Chondrocyte (in vitro differentiated cells): ENCODE results near the gene ANKMY1. TPM values are rescaled to one million over a fixed set of nuclear protein-coding genes. Genes with fewer than 3 reads are reported as not detected.

Source experiments
- DNase-seq: peaks from one replicate; pipeline ENCODE4 v3.0.0; 2021; ENCODE audit warnings: mixed read lengths, low spot score
- H3K27ac Mint-ChIP-seq: one replicate; pipeline ENCODE4 v1.8.0; 2021; ENCODE audit warnings: mild to moderate bottlenecking, moderate library complexity, mixed read lengths; ENCODE audit not compliant: unreplicated experiment
- H3K27me3 Mint-ChIP-seq: 2 replicates; pipeline ENCODE4 v1.8.0; 2021; ENCODE audit warnings: low read depth, mixed read lengths
- H3K36me3 Mint-ChIP-seq: 2 replicates; pipeline ENCODE4 v1.8.0; 2021; ENCODE audit warnings: low read depth, mixed read lengths
- H3K4me1 Mint-ChIP-seq: 2 replicates; pipeline ENCODE4 v1.8.0; 2021; ENCODE audit warnings: low read depth, mild to moderate bottlenecking, mixed read lengths
- H3K4me3 Mint-ChIP-seq: one replicate; pipeline ENCODE4 v1.8.0; 2021; ENCODE audit warnings: mild to moderate bottlenecking, moderate library complexity, mixed read lengths; ENCODE audit not compliant: unreplicated experiment
- H3K9me3 Mint-ChIP-seq: 2 replicates; pipeline ENCODE4 v1.8.0; 2021; ENCODE audit warnings: low read depth, mixed read lengths
- total RNA-seq: library from RNA; stranded (reverse); gene quantifications from 3 replicates; pipeline ENCODE4 v1.2.1, GENCODE V29; 2021
- TF ChIP-seq, protein P1 (sequence below): fragments of 200-600 bp; sonication (generic); IDR thresholded peaks from 2 replicates; pipeline ENCODE4 v1.5.0; 2021; ENCODE audit warnings: antibody characterized with exemption, mild to moderate bottlenecking, moderate library complexity

Gene ANKMY1
- total RNA-seq, 1 donor from 2014 or later = 10.8 TPM

DNA sequence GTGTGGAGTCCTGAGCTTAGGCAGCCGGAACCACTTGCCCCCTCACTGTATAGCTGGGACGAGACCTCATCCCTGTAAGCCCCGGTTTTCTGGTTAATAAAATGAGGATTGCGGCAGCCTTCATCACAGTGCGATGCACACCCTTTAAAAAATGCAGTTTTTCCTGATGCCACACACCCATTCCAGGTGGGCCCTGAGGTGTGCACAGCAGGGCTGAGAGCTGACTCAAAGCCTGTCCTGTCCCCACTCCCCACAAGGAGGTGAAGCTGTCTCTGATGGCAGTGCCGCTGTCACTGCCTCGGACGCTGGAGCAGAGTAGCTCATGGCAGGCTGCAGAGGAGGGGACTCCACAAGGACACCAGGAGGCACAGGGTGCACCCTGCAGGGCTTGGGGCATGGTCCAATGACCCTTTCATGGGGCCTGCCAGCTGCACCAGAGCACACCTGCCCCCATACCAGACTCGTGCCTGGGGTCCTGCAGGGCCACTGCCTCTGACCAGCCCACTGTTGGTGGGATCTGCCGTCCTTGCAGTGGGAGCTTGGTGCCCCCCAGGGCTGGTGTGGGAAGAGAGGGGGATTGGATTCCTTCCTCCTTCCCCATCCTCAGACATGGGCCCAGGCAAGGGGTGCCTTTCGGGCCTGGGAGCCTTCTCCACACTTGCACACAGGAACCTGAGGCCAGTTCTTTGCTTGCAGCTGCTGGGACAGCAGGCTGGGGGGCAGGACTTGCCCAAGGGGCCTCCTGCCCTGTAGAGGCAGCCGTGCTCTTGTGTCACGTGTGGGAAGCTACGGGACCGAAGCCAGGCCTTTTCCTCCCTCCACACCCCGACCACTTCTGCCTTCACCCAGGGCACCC lies 99.5 kb downstream of the ANKMY1 start:
- no peaks in the 10 kb centered on the region for H3K9me3 Mint-ChIP-seq
- no peaks in the 10 kb centered on the region for H3K27me3 Mint-ChIP-seq
- no peak overlapping the region for H3K4me3 Mint-ChIP-seq
- H3K36me3 Mint-ChIP-seq = peaks cover 4% of the 10 kb centered on the region
- DNase-seq = peak; percentile 91
- H3K4me1 Mint-ChIP-seq = peaks cover 23% of the 10 kb centered on the region
- H3K27ac Mint-ChIP-seq = no peak overlapping the region
- TF ChIP-seq, protein P1, sequence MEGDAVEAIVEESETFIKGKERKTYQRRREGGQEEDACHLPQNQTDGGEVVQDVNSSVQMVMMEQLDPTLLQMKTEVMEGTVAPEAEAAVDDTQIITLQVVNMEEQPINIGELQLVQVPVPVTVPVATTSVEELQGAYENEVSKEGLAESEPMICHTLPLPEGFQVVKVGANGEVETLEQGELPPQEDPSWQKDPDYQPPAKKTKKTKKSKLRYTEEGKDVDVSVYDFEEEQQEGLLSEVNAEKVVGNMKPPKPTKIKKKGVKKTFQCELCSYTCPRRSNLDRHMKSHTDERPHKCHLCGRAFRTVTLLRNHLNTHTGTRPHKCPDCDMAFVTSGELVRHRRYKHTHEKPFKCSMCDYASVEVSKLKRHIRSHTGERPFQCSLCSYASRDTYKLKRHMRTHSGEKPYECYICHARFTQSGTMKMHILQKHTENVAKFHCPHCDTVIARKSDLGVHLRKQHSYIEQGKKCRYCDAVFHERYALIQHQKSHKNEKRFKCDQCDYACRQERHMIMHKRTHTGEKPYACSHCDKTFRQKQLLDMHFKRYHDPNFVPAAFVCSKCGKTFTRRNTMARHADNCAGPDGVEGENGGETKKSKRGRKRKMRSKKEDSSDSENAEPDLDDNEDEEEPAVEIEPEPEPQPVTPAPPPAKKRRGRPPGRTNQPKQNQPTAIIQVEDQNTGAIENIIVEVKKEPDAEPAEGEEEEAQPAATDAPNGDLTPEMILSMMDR = no peak

DNA sequence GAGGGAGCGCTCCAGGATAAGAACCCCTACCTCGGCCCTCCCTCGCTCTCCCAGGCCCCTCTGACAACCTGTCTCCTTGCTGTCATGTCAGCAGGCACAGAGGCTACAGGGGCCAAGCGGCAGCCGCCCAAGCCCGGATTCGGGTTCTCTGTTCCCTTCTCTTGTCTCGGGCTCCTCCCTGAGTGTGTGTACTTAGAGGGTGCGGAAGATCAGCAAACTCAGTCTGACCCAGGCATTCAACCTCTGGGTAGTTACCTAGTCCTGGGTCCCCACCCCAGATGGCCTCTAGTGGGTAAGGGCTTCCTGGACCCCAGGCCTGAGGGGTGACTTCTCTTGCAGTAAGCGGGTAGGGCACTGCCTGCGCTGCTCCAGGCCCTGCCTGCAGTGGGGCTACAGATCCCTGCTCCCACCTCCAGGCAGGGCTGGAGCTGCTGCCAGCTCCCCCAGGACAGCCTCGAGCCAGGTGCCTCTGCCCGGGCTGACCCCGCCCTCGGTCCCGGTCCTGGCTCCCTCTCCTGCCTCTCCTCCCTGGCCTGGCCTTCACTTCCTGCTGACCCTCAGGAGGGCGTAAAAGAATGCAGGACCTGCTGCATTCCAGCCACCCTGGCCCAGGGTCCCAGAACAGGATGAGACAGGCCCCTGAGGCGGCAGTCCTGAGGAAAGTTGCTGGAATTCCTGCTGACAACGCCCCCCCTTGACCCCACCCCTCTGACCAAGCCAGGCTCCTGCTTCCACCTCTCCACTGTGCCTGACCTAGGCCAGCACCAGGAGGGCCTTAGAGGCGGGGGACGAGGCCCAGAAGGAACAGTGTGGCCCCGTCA lies 100.4 kb downstream of the ANKMY1 start:
- Mint-ChIP-seq H3K27me3 (no peaks in the 10 kb centered on the region), H3K4me1 (peaks cover 23% of the 10 kb centered on the region), H3K27ac (no peak overlapping the region), H3K36me3 (peaks cover 2% of the 10 kb centered on the region), H3K9me3 (no peaks in the 10 kb centered on the region), H3K4me3 (no peak overlapping the region)
- TF ChIP-seq, protein P1 = no peak
- peak; percentile 74 for DNase-seq

DNA sequence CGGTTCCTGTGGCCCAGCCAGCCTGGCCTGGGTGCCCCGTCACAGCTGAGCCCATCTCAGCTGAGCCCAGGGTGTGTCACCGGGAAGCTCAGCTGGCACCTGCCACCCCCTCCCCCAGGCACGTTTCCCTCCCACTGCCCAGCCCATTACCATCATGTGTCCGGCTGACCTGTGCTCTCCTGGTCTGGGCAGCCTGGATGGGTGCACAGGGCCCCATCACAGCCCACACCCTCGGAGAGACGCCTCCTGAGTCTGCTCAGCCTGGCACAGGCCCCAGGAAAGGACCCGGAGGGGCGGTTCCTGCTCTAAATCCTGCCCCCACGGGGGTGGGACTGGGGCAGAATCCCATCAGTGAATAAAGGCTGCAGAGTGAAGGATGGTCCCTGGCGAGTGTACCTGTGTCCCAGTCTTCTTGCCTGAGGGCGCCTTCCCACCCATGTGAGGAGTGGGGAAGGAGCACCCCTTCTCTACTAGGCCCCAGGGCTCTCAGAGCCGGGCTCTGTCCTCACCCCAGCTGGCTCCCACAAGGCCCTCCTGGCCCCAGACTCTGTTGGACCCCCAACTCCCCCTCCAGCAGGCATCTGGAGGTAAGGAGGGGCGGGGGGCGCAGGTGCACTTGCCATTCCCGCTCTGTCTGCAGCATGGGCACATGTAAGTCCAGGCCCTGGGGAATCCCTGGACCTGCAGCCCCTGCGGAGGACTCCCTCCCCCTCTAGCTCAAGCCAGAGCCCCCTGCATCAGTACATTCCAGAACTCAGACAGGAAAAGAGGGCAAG lies 101.2 kb downstream of the ANKMY1 start:
- Mint-ChIP-seq H3K4me3 (no peak overlapping the region), H3K9me3 (no peaks in the 10 kb centered on the region), H3K27ac (no peak overlapping the region), H3K36me3 (peaks cover 2% of the 10 kb centered on the region), H3K27me3 (no peaks in the 10 kb centered on the region), H3K4me1 (peaks cover 29% of the 10 kb centered on the region)
- DNase-seq = peak; percentile 62
- TF ChIP-seq, protein P1 = no peak

DNA sequence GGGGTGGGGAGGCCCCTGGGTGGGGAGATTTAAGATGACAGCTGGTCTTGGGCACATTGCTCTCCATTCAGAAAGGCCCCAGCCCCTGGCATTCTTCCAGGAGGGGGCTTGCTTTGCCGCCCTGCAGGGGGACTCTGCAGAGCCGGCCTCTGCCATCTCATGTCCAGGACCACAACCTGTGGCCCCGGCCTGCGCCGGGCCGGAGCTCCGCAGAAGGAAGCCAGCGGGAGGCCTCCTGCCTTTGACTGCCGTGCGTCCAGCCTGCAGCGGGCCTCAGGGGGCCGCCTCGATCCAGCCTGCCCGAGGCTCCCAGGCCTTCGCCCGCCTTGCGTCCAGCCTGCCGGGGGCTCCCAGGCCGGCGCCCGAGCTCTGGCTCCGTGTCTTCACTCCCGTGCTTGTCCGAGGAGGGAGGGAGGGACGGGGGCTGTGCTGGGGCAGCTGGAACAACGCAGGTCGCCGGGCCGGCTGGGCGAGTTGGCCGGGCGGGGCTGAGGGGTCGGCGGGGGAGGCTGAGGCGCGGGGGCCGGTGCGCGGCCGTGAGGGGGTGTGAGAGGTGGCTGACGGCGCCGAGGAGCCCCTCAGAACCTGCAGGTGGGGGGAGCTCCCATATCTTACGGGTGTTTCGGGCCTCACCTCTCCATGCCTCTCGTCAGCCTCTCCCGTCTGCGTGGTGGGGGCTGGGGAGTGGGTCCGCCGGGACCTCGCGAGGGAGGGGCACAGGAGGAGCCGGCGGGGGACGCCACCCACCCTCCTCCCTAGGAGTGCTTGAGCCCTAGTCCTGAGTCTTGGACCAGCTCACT lies 101.9 kb downstream of the ANKMY1 start:
- H3K36me3 Mint-ChIP-seq = peaks cover 2% of the 10 kb centered on the region
- H3K27me3 Mint-ChIP-seq = no peaks in the 10 kb centered on the region
- no peak overlapping the region for H3K27ac Mint-ChIP-seq
- H3K4me1 Mint-ChIP-seq = peaks cover 37% of the 10 kb centered on the region
- no peak overlapping the region for H3K4me3 Mint-ChIP-seq
- TF ChIP-seq, protein P1 = no peak
- H3K9me3 Mint-ChIP-seq = no peaks in the 10 kb centered on the region
- peak; percentile 94 for DNase-seq
